H1 (cell line): ENCODE results near the gene NINJ2. TPM values are rescaled to one million over a fixed set of nuclear protein-coding genes. Genes with fewer than 3 reads are reported as not detected.

Experiments used
- CTCF ChIA-PET: fragments of 300-600 bp; sonication (Branson Sonifier 250); formaldehyde crosslinking; loops from one replicate; lab custom pipeline; 2021; ENCODE audit not compliant: partially characterized antibody; lab: Charles Lee
- POLR2A ChIA-PET: fragments of 300-600 bp; sonication (Branson Sonifier 250); formaldehyde crosslinking; loops from one replicate; lab custom pipeline; 2021; ENCODE audit warnings: inconsistent platforms; ENCODE audit not compliant: partially characterized antibody; lab: Charles Lee
- DNase-seq, 2 experiments: peaks; one replicate each; pipeline versions ENCODE4 v3.0.0 to v3.0.0-alpha.2; 2010 to 2022; ENCODE audit warnings: low spot score in 2 of 2, low read depth in 1 of 2, mixed read lengths in 1 of 2
- FAIRE-seq: peaks from 2 replicates; lab custom pipeline; 2011; peaks lifted over from hg19 to GRCh38; lab: Jason Lieb, UNC
- H2AFZ ChIP-seq: 2 replicates; pipeline ENCODE4 v1.8.1; 2012; ENCODE audit warnings: low read length, inconsistent platforms
- H2AK5ac ChIP-seq: 2 replicates; pipeline ENCODE4 v1.6.1; 2013; ENCODE audit warnings: low read depth, low read length
- H2BK120ac ChIP-seq: replicated peaks from 2 replicates; pipeline ENCODE3; 2013; ENCODE audit warnings: low read depth, low read length, inconsistent platforms
- H2BK12ac ChIP-seq: 2 replicates; pipeline ENCODE4 v1.6.1; 2013; ENCODE audit warnings: low read depth, low read length
- H2BK15ac ChIP-seq: 2 replicates; pipeline ENCODE4 v1.6.1; 2013; ENCODE audit warnings: low read length
- H2BK20ac ChIP-seq: 2 replicates; pipeline ENCODE4 v1.6.1; 2013; ENCODE audit warnings: low read length
- H2BK5ac ChIP-seq: 2 replicates; pipeline ENCODE4 v1.6.1; 2013; ENCODE audit warnings: low read depth, low read length
- H3K14ac ChIP-seq: 2 replicates; pipeline ENCODE4 v1.6.1; 2013; ENCODE audit warnings: inconsistent platforms; ENCODE audit not compliant: insufficient read length
- H3K18ac ChIP-seq: 2 replicates; pipeline ENCODE4 v1.6.1; 2013; ENCODE audit warnings: low read length; ENCODE audit errors: extremely low read depth
- H3K23ac ChIP-seq: 2 replicates; pipeline ENCODE4 v1.6.1; 2013; ENCODE audit warnings: inconsistent platforms; ENCODE audit not compliant: insufficient read length
- H3K23me2 ChIP-seq: 2 replicates; pipeline ENCODE4 v1.6.1; 2013; ENCODE audit warnings: low read depth, low read length
- H3K27ac ChIP-seq: 2 replicates; pipeline ENCODE4 v1.6.1; 2011; ENCODE audit warnings: low read depth, low read length, inconsistent platforms
- H3K27me3 ChIP-seq, 4 experiments: replicated peaks in 1 of 4; 1 replicate in 1 of 4; 2 replicates in 3 of 4; pipeline versions ENCODE4 v1.6.1 to v1.8.1; 2011 to 2013; ENCODE audit warnings: low read length in 3 of 4, mild to moderate bottlenecking in 3 of 4, inconsistent platforms in 2 of 4, mixed read lengths in 2 of 4, moderate library complexity in 1 of 4; ENCODE audit not compliant: control insufficient read depth in 3 of 4, insufficient read depth in 3 of 4; ENCODE audit errors: extremely low read depth in 1 of 4
- H3K36me3 ChIP-seq, 4 experiments: 2 replicates each; pipeline versions ENCODE4 v1.6.1 to v1.8.1; 2011 to 2013; ENCODE audit warnings: mild to moderate bottlenecking in 4 of 4, low read length in 3 of 4, moderate library complexity in 2 of 4, control low read depth in 1 of 4, inconsistent platforms in 1 of 4; ENCODE audit not compliant: insufficient read depth in 4 of 4, control insufficient read depth in 2 of 4
- H3K4ac ChIP-seq: replicated peaks from 2 replicates; pipeline ENCODE3; 2013; ENCODE audit warnings: low read length, low read depth, mixed read lengths, inconsistent platforms; ENCODE audit not compliant: insufficient read length
- H3K4me1 ChIP-seq, 4 experiments: replicated peaks in 1 of 4; 1 replicate in 1 of 4; 2 replicates in 3 of 4; pipeline versions ENCODE4 v1.6.1 to v1.8.1; 2011 to 2013; ENCODE audit warnings: low read length in 3 of 4, inconsistent platforms in 2 of 4, mixed read lengths in 1 of 4; ENCODE audit not compliant: insufficient read depth in 4 of 4, control insufficient read depth in 3 of 4
- H3K4me2 ChIP-seq, 2 experiments: 2 replicates each; pipeline versions ENCODE4 v1.6.1 to v1.8.1; 2011 to 2013; ENCODE audit warnings: low read depth in 2 of 2, low read length in 2 of 2, control low read depth in 1 of 2, inconsistent platforms in 1 of 2, mild to moderate bottlenecking in 1 of 2; ENCODE audit not compliant: insufficient read depth in 1 of 2
- H3K4me3 ChIP-seq, 4 experiments: fragments of 200-600, 300-600 bp in 1 of 4; sonication (generic), shearing (Covaris generic), sonication (Bioruptor Twin) in 1 of 4; 2 replicates each; pipeline versions ENCODE4 v1.5.1 to v1.8.1; 2011 to 2016; ENCODE audit warnings: low read length in 4 of 4, low read depth in 3 of 4, control low read depth in 2 of 4, inconsistent platforms in 2 of 4, mild to moderate bottlenecking in 2 of 4, mixed read lengths in 1 of 4, moderate library complexity in 1 of 4; ENCODE audit not compliant: insufficient read depth in 2 of 4; ENCODE audit errors: extremely low read depth in 1 of 4
- H3K56ac ChIP-seq: replicated peaks from 2 replicates; pipeline ENCODE3; 2013; ENCODE audit warnings: low read depth, mild to moderate bottlenecking, mixed read lengths, low read length, inconsistent platforms; ENCODE audit not compliant: insufficient read length
- H3K79me1 ChIP-seq: 2 replicates; pipeline ENCODE4 v1.6.1; 2013; ENCODE audit warnings: low read depth, low read length, control low read depth
- H3K79me2 ChIP-seq, 2 experiments: 2 replicates each; pipeline versions ENCODE4 v1.6.1 to v1.8.1; 2012 to 2013; ENCODE audit warnings: low read length in 2 of 2, mild to moderate bottlenecking in 2 of 2, inconsistent platforms in 1 of 2; ENCODE audit not compliant: insufficient read depth in 2 of 2, control insufficient read depth in 1 of 2
- H3K9ac ChIP-seq, 4 experiments: replicated peaks in 1 of 4; 1 replicate in 1 of 4; 2 replicates in 3 of 4; pipeline versions ENCODE4 v1.6.1 to v1.8.1; 2011 to 2013; ENCODE audit warnings: low read depth in 3 of 4, low read length in 3 of 4, control low read depth in 2 of 4, mild to moderate bottlenecking in 2 of 4, moderate library complexity in 2 of 4, inconsistent platforms in 1 of 4; ENCODE audit errors: extremely low read depth in 1 of 4
- H3K9me3 ChIP-seq, 2 experiments: 2 replicates each; pipeline versions ENCODE4 v1.6.1 to v1.8.1; 2012 to 2013; ENCODE audit warnings: mild to moderate bottlenecking in 2 of 2, moderate library complexity in 2 of 2, control low read depth in 1 of 2, inconsistent platforms in 1 of 2, low read depth in 1 of 2, low read length in 1 of 2, mixed read lengths in 1 of 2; ENCODE audit not compliant: insufficient read depth in 2 of 2
- H4K20me1 ChIP-seq, 2 experiments: replicated peaks in 1 of 2; 2 replicates each; pipeline versions ENCODE3 to v1.8.1; 2011 to 2013; ENCODE audit warnings: inconsistent platforms in 2 of 2, low read length in 2 of 2, mild to moderate bottlenecking in 1 of 2; ENCODE audit not compliant: insufficient read depth in 2 of 2, control insufficient read depth in 1 of 2
- H4K5ac ChIP-seq: 2 replicates; pipeline ENCODE4 v1.6.1; 2013; ENCODE audit warnings: low read length, low read depth, mixed read lengths, inconsistent platforms; ENCODE audit not compliant: insufficient read length
- H4K8ac ChIP-seq: 2 replicates; pipeline ENCODE4 v1.8.0; 2013; ENCODE audit warnings: mild to moderate bottlenecking, moderate library complexity, low read length, inconsistent platforms; ENCODE audit not compliant: insufficient read depth; ENCODE audit errors: extremely low read depth
- H4K91ac ChIP-seq: replicated peaks from 2 replicates; pipeline ENCODE3; 2013; ENCODE audit warnings: low read length, mixed read lengths, inconsistent platforms; ENCODE audit not compliant: insufficient read length
- CBX5 ChIP-seq: fragments of 300-800, 300-1000 bp; sonication (generic); IDR thresholded peaks from 2 replicates; pipeline ENCODE4 v1.7.1; 2016; ENCODE audit warnings: antibody characterized with exemption, low read length, low read depth
- CREB1 ChIP-seq: IDR thresholded peaks from 2 replicates; pipeline ENCODE4 v1.6.1; 2012; ENCODE audit warnings: inconsistent platforms
- GTF2F1 ChIP-seq: IDR thresholded peaks from 2 replicates; pipeline ENCODE4 v1.6.1; 2012; ENCODE audit warnings: low read depth, low read length, improper control_type of control experiment, borderline replicate concordance
- HDAC2 ChIP-seq, 2 experiments: fragments of 300-600 bp in 1 of 2; sonication (generic) in 1 of 2; IDR thresholded peaks; 2 replicates each; pipeline ENCODE4 v1.6.1; 2011 to 2012; ENCODE audit warnings: low read depth in 2 of 2, low read length in 2 of 2, mild to moderate bottlenecking in 2 of 2, moderate library complexity in 2 of 2, borderline replicate concordance in 1 of 2, inconsistent platforms in 1 of 2
- NRF1 ChIP-seq: IDR thresholded peaks from 2 replicates; pipeline ENCODE4 v1.6.1; 2011; ENCODE audit warnings: mild to moderate bottlenecking, low read depth, low read length, improper control_type of control experiment
- RNF2 ChIP-seq: fragments of 200-900, 300-1000 bp; sonication (generic); IDR thresholded peaks from 2 replicates; pipeline ENCODE4 v1.7.1; 2016; ENCODE audit warnings: borderline replicate concordance, low read depth, mild to moderate bottlenecking, antibody characterized with exemption, low read length; ENCODE audit not compliant: poor library complexity, severe bottlenecking; ENCODE audit errors: missing control alignments
- RXRA ChIP-seq: IDR thresholded peaks from 2 replicates; pipeline ENCODE4 v1.6.1; 2011; ENCODE audit warnings: low read depth, mild to moderate bottlenecking, low read length, moderate library complexity; ENCODE audit not compliant: insufficient read depth
- SIN3A ChIP-seq, 2 experiments: IDR thresholded peaks in 1 of 2; conservative IDR thresholded peaks in 1 of 2; 2 replicates each; pipeline ENCODE4 v1.6.1; 2011 to 2012; ENCODE audit warnings: low read length in 2 of 2, improper control_type of control experiment in 1 of 2, low read depth in 1 of 2, mild to moderate bottlenecking in 1 of 2
- ZNF274 ChIP-seq: IDR thresholded peaks from 2 replicates; pipeline ENCODE4 v1.7.0; 2012; ENCODE audit warnings: low read length, borderline replicate concordance; ENCODE audit errors: extremely low read depth
- whole genome bisulfite sequencing, 2 experiments: shearing (Covaris generic) in 1 of 2; methylation state at CpG; one replicate each; pipeline versions ENCODE4 v1.1.6 to v1.1.7; 2013 to 2015; ENCODE audit warnings: low lambda C conversion rate in 2 of 2, mixed read lengths in 2 of 2, inconsistent platforms in 1 of 2, low coverage in 1 of 2, missing lambda C conversion rate in 1 of 2; ENCODE audit not compliant: insufficient replicate concordance in 2 of 2, insufficient coverage in 1 of 2, insufficient read length in 1 of 2; ENCODE audit errors: extremely low coverage in 1 of 2, missing lambda C conversion rate in 1 of 2; 5-methylcytosine and 5-hydroxymethylcytosine counted together
- polyA plus RNA-seq, 7 experiments: library from polyadenylated mRNA; depleted of rRNA in 3 of 7; stranded (reverse) in 5 of 7; unstranded in 2 of 7; fragments of >200 nt in 5 of 7; fragments of 200-250 nt in 2 of 7; gene quantifications; 1 replicate in 5 of 7; 2 replicates in 1 of 7; 4 replicates in 1 of 7; pipeline versions ENCODE4 v1.2.1 to v1.2.3, GENCODE V29; 2011 to 2013; ENCODE audit warnings: missing spikeins in 2 of 7, mixed read lengths in 2 of 7
- total RNA-seq: library from RNA; stranded (reverse); fragmentation: NEBNext Ultra II Directional; extraction: Animal tissue kit (Norgen Biotek cat#: 25700); gene quantifications from 2 replicates; pipeline ENCODE4 v1.2.1, GENCODE V29; 2021
- TF ChIP-seq, protein P1 (sequence below): IDR thresholded peaks from 2 replicates; pipeline ENCODE4 v1.6.1; 2012; ENCODE audit warnings: inconsistent platforms

NINJ2 gene
- total and polyA plus RNA-seq, 2 of the 8 experiments (the other 6 are each of a cell fraction or from before 2014, with no cell fraction given), result 1.4 TPM; not detected in 1

DNA sequence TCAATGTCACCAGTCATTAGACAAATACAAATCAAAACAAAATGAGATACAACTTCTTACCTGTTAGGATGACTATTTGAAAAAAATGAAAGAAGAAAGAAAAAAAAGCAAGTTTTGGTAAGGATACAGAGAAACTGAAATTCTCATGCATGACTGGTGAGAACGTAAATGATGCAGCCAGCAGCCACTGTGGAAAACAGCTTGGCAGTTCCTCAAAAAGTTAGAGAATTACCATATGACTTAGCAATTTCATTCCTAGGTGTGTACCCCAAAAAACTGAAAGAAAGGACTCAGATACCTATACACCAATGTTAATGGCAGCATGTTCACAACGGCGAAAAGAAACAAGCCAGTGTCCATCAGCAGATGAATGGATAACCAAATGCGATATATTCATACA, 26.6 kb downstream of the NINJ2 start:
- Histone ChIP-seq H2AFZ (no peak overlapping the region), H3K4me3 (no peak overlapping the region), H3K23me2 (no peaks in the 10 kb centered on the region), H4K91ac (no peak overlapping the region), H2BK5ac (no peak overlapping the region), H2BK12ac (no peak overlapping the region), H3K4ac (no peak overlapping the region), H2BK15ac (no peak overlapping the region), H3K4me1 (peaks cover 4 to 12% (median 9%) of the 10 kb centered on the region in 4 experiments; a peak in 6 of 7 replicates), H2AK5ac (no peak overlapping the region), H3K27ac (no peak overlapping the region), H4K5ac (no peak overlapping the region), H3K23ac (no peak overlapping the region), H3K9ac (no peak overlapping the region), H3K36me3 (no peaks in the 10 kb centered on the region), H3K79me1 (no peaks in the 10 kb centered on the region), H3K14ac (no peak overlapping the region), H3K27me3 (no peaks in the 10 kb centered on the region), H2BK20ac (no peak overlapping the region), H3K79me2 (no peaks in the 10 kb centered on the region), H3K56ac (no peak overlapping the region), H2BK120ac (no peak overlapping the region), H3K9me3 (no peaks in the 10 kb centered on the region), H4K8ac (no peak overlapping the region), H3K4me2 (no peak overlapping the region), H4K20me1 (no peaks in the 10 kb centered on the region), H3K18ac (no peak overlapping the region)
- no peak for FAIRE-seq
- ChIA-PET POLR2A (no interaction called here), CTCF (no interaction called here)
- TF ChIP-seq CREB1 (no peak), RNF2 (no peak), NRF1 (no peak), CBX5 (no peak), SIN3A (conservative IDR thresholded peaks at IDR 0.05 in 1 of 2, IDR thresholded peaks at IDR 0.05 in 1 of 2; ENCODE audit: low read depth in 1 of 2, low read length in 2 of 2) (no peak), HDAC2 (IDR thresholded peaks at IDR 0.05; ENCODE audit: borderline replicate concordance in 1 of 2, low read depth in 2 of 2, low read length in 2 of 2) (no peak), ZNF274 (no peak), RXRA (no peak), GTF2F1 (no peak)
- TF ChIP-seq, protein P1, sequence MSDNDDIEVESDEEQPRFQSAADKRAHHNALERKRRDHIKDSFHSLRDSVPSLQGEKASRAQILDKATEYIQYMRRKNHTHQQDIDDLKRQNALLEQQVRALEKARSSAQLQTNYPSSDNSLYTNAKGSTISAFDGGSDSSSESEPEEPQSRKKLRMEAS, result no peak
- no peak for DNase-seq
- 92% methylated on average over 4 of the region's 4 CpGs; no CpG with 5 or more reads in 1 of the 2 experiments for WGBS, 2 experiments
